K562 (cell line): ENCODE results near the gene MFAP3L. TPM values are rescaled to one million over a fixed set of nuclear protein-coding genes. Genes with fewer than 3 reads are reported as not detected.

ENCODE experiments used
- ATAC-seq: fragments of 200-7000 bp; cut with Tn5 transposase; 3 replicates; pipeline ENCODE4 v1.9.1; 2020; ENCODE audit warnings: moderate library complexity
- BruUV-seq: library from RNA; stranded (reverse); fragments of 400-500 nt; replicated peaks from 2 replicates; lab custom pipeline; 2021; lab: Mats Ljungman, UMichigan
- CTCF ChIA-PET: fragments of 300-600 bp; formaldehyde crosslinking; extraction: SDS; loops from one replicate; lab custom pipeline; 2021; ENCODE audit warnings: low intra/inter-chr PET ratio; lab: Yijun Ruan, JAX
- POLR2A ChIA-PET: fragments of 300-600, 350-650 bp; sonication (Branson Sonifier 250); formaldehyde crosslinking; extraction: SDS; loops from one replicate; lab custom pipeline; 2021; ENCODE audit warnings: antibody characterized with exemption, inconsistent platforms; lab: Yijun Ruan, JAX
- DNase-seq, 4 experiments: peaks; one replicate each; pipeline versions ENCODE4 v3.0.0 to v3.0.0-alpha.2; 2011 to 2018; ENCODE audit warnings: low spot score in 3 of 4, mixed read lengths in 3 of 4; ENCODE audit errors: extremely low read depth in 1 of 4
- FAIRE-seq: peaks from 2 replicates; lab custom pipeline; 2011; peaks lifted over from hg19 to GRCh38; lab: Jason Lieb, UNC
- H2AFZ ChIP-seq: 2 replicates; pipeline ENCODE4 v1.6.0; 2011; ENCODE audit warnings: low read depth, low read length, control low read depth, inconsistent platforms
- H3K27ac ChIP-seq: fragments of 200-600 bp; 3 replicates; pipeline ENCODE4 v1.8.0; 2011; ENCODE audit warnings: low read depth, mild to moderate bottlenecking, control low read depth, inconsistent platforms, low read length, moderate library complexity, mixed read lengths; ENCODE audit errors: extremely low read depth
- H3K27me3 ChIP-seq, 2 experiments: fragments of 300-600 bp in 1 of 2; 2 replicates in 1 of 2; 3 replicates in 1 of 2; pipeline versions ENCODE4 v1.6.0 to v1.8.0; 2011; ENCODE audit warnings: inconsistent platforms in 2 of 2, low read length in 2 of 2, mild to moderate bottlenecking in 1 of 2, mixed read lengths in 1 of 2, moderate library complexity in 1 of 2; ENCODE audit not compliant: control insufficient read depth in 2 of 2, insufficient read depth in 2 of 2
- H3K36me3 ChIP-seq: fragments of 300-600 bp; 3 replicates; pipeline ENCODE4 v1.8.0; 2011; ENCODE audit warnings: mild to moderate bottlenecking, low read length, inconsistent platforms; ENCODE audit not compliant: control insufficient read depth, insufficient read depth
- H3K4me1 ChIP-seq, 2 experiments: fragments of 200-600 bp in 1 of 2; replicated peaks in 1 of 2; 2 replicates in 1 of 2; 3 replicates in 1 of 2; pipeline versions ENCODE4 v1.5.1 to v1.8.0; 2011; ENCODE audit warnings: inconsistent platforms in 2 of 2, low read length in 2 of 2, mild to moderate bottlenecking in 1 of 2, mixed read lengths in 1 of 2, moderate library complexity in 1 of 2; ENCODE audit not compliant: control insufficient read depth in 2 of 2, insufficient read depth in 2 of 2
- H3K4me2 ChIP-seq: 2 replicates; pipeline ENCODE4 v1.6.1; 2011; ENCODE audit warnings: low read length, control low read depth, inconsistent platforms, mixed read lengths; ENCODE audit not compliant: insufficient read depth
- H3K4me3 ChIP-seq: fragments of 200-600 bp; sonication (generic), shearing (Covaris generic); 2 replicates; pipeline ENCODE4 v1.5.1; 2016; ENCODE audit warnings: control low read depth, inconsistent platforms
- H3K79me2 ChIP-seq: fragments of 200-600 bp; 3 replicates; pipeline ENCODE4 v1.8.0; 2011; ENCODE audit warnings: low read length, inconsistent platforms; ENCODE audit not compliant: control insufficient read depth, insufficient read depth
- H3K9ac ChIP-seq, 2 experiments: 2 replicates each; pipeline versions ENCODE4 v1.6.0 to v1.6.1; 2011; ENCODE audit warnings: low read depth in 2 of 2, low read length in 2 of 2, control low read depth in 1 of 2, inconsistent platforms in 1 of 2, mild to moderate bottlenecking in 1 of 2, mixed read lengths in 1 of 2; ENCODE audit not compliant: insufficient read depth in 1 of 2
- H3K9me1 ChIP-seq: one replicate; pipeline ENCODE4 v1.6.0; 2011; ENCODE audit warnings: inconsistent platforms, mild to moderate bottlenecking, low read length, moderate library complexity; ENCODE audit not compliant: control insufficient read depth, insufficient read depth
- H3K9me3 ChIP-seq: replicated peaks from 2 replicates; pipeline ENCODE4 v1.5.1; 2011; ENCODE audit warnings: low read depth, low read length, inconsistent platforms; ENCODE audit not compliant: control insufficient read depth, insufficient read depth
- H4K20me1 ChIP-seq: replicated peaks from 2 replicates; pipeline ENCODE4 v1.6.1; 2011; ENCODE audit warnings: low read length, inconsistent platforms, mixed read lengths; ENCODE audit not compliant: control insufficient read depth, insufficient read depth
- CBFA2T2 ChIP-seq: fragments of 450-650 bp; conservative IDR thresholded peaks from 2 replicates; pipeline ENCODE4 v1.6.1; 2017; ENCODE audit warnings: mild to moderate bottlenecking
- CREM ChIP-seq: IDR thresholded peaks from 2 replicates; pipeline ENCODE4 v1.6.1; 2014; ENCODE audit warnings: antibody characterized with exemption, low read depth
- EWSR1 ChIP-seq: fragments of 450-650 bp; IDR thresholded peaks from 2 replicates; pipeline ENCODE4 v1.6.1; 2018; ENCODE audit warnings: borderline replicate concordance, mild to moderate bottlenecking, low read depth, moderate library complexity; ENCODE audit not compliant: partially characterized antibody
- NFIX ChIP-seq: fragments of 250-450 bp; sonication (Bioruptor Pico); IDR thresholded peaks from 2 replicates; pipeline ENCODE4 v1.4.0; 2020; ENCODE audit warnings: low read depth, mild to moderate bottlenecking, moderate library complexity
- SMARCB1 ChIP-seq: IDR thresholded peaks from 2 replicates; pipeline ENCODE4 v1.6.1; 2011; ENCODE audit warnings: improper control_type of control experiment, low read depth; ENCODE audit not compliant: insufficient read length
- ZFP1 ChIP-seq: fragments of 450-650 bp; formaldehyde crosslinking; IDR thresholded peaks from 2 replicates; pipeline ENCODE4 v1.4.0; 2020; ENCODE audit warnings: mild to moderate bottlenecking, mixed read lengths
- ZNF197 ChIP-seq: fragments of 200-800 bp; sonication (Bioruptor generic); IDR thresholded peaks from 2 replicates; pipeline ENCODE4 v1.6.1; 2016; ENCODE audit warnings: low read depth, missing genetic modification characterization, missing compliant biosample characterization
- ZNF75A ChIP-seq: fragments of 450-650 bp; formaldehyde crosslinking; IDR thresholded peaks from 2 replicates; pipeline ENCODE4 v1.4.0; 2020; ENCODE audit warnings: mild to moderate bottlenecking
- WGBS: fragments of 100-300 bp; shearing (Covaris generic); methylation state at CpG from one replicate; pipeline ENCODE4 v1.1.6; 2016; ENCODE audit warnings: low coverage, mixed read lengths; ENCODE audit not compliant: insufficient coverage; ENCODE audit errors: missing lambda C conversion rate; 5-methylcytosine and 5-hydroxymethylcytosine counted together
- in situ Hi-C: fragments of 300-500 bp; cut with MboI; formaldehyde crosslinking; loops from 4 replicates; pipeline ENCODE4 v1.15.0; 2018; ENCODE audit warnings: inconsistent platforms, mixed read lengths
- intact Hi-C: fragments of 100-400 bp; cut with micrococcal nuclease; formaldehyde crosslinking; loops from 2 replicates; pipeline ENCODE4 v1.14.2; 2022
- polyA plus RNA-seq, 8 experiments: library from polyadenylated mRNA; depleted of rRNA in 4 of 8; stranded (reverse) in 5 of 8; unstranded in 3 of 8; fragments of >200 nt; fragmentation: Nextera tagmentation in 2 of 8; fragmentation: Illumina TruSeq in 1 of 8; extraction: Ambion mirVana in 2 of 8; extraction: Trizol in 1 of 8; gene quantifications; 2 replicates each; pipeline versions ENCODE4 v1.2.1 to v1.2.3, GENCODE V29; 2011 to 2014; ENCODE audit warnings: inconsistent platforms in 1 of 8, missing spikeins in 1 of 8
- total RNA-seq, 7 experiments: library from RNA; depleted of rRNA in 6 of 7; stranded (reverse); fragments of >200 nt in 6 of 7; fragmentation: Illumina TruSeq in 2 of 7; extraction: Trizol in 2 of 7; gene quantifications; 2 replicates each; pipeline versions ENCODE4 v1.2.1 to v1.2.3, GENCODE V29; 2011 to 2021; ENCODE audit warnings: low replicate concordance in 1 of 7

The MFAP3L gene
- total and polyA plus RNA-seq, 9 of the 15 experiments (the other 6 are each of a cell fraction or from before 2014, with no cell fraction given): 0.06 to 0.25 (median 0.20) TPM; not detected in 3

GRCh38 chr4:170001745-170002267 lies 24.4 kb downstream of the MFAP3L start:
- ATAC-seq (no peak), DNase-seq (no peak), FAIRE-seq (no peak)
- H3K9me3 ChIP-seq: no peaks in the 10 kb centered on the region
- intact Hi-C loops: no loop called here
- H3K27me3 ChIP-seq: peaks cover 2 to 4% of the 10 kb centered on the region in 2 experiments; a peak in 4 of 5 replicates
- ChIA-PET CTCF (no interaction called here), POLR2A (no interaction called here)
- no peak overlapping the region for H3K4me3 ChIP-seq
- H3K27ac ChIP-seq: no peak overlapping the region
- H4K20me1 ChIP-seq: no peaks in the 10 kb centered on the region
- BruUV-seq: no TSS peak
- H3K9me1 ChIP-seq: no peaks in the 10 kb centered on the region
- H3K36me3 ChIP-seq: no peaks in the 10 kb centered on the region
- no peak overlapping the region for H2AFZ ChIP-seq
- no peak overlapping the region for H3K4me2 ChIP-seq
- TF ChIP-seq ZNF197 (CRISPR knock-in tag): no peak
- no peak for TF ChIP-seq EWSR1
- TF ChIP-seq CBFA2T2: no peak
- no peak for TF ChIP-seq NFIX (CRISPR knock-in tag)
- TF ChIP-seq ZNF75A (CRISPR knock-in tag): no peak
- TF ChIP-seq ZFP1: no peak
- no peak for TF ChIP-seq CREM
- TF ChIP-seq SMARCB1: no peak
- in situ Hi-C loops: no loop called here
- H3K79me2 ChIP-seq: no peaks in the 10 kb centered on the region
- 4% methylated on average over 5 of the region's 5 CpGs for WGBS
- H3K4me1 ChIP-seq: peaks cover 0 to 4% of the 10 kb centered on the region in 2 experiments; a peak in 2 of 5 replicates
- H3K9ac ChIP-seq: no peak overlapping the region
